Activated CD8-positive, alpha-beta memory T cell treated with anti-CD3 and anti-CD28 coated beads, Interleukin-2, amount 50 U/mL, for 1 hour (primary cell): ENCODE data around the gene DPF3.
A peak's percentile ranks its signal among the peaks of the same experiment; 100 is the strongest.

Source experiments
- DNase-seq: peaks from one replicate; pipeline ENCODE4 v3.0.0-alpha.2; 2020; ENCODE audit errors: extremely low read depth

Gene DPF3

GRCh38 chr14:72839753-72840607, 53.9 kb downstream of the DPF3 start:
- no peak for DNase-seq

- no peak for DNase-seq
Measured at GRCh38 chr14:72839351-72839750, 54.5 kb downstream of the DPF3 start.

- DNase-seq: no peak
Measured at GRCh38 chr14:72836085-72836484, 57.8 kb downstream of the DPF3 start.

GRCh38 chr14:72833174-72833573, 60.7 kb downstream of the DPF3 start:
- no peak for DNase-seq

GRCh38 chr14:72830786-72831594, 62.9 kb downstream of the DPF3 start:
- no peak for DNase-seq

GRCh38 chr14:72830356-72830755, 63.5 kb downstream of the DPF3 start:
- no peak for DNase-seq

GRCh38 chr14:72828604-72829003, 65.3 kb downstream of the DPF3 start:
- DNase-seq: no peak

GRCh38 chr14:72826039-72826438, 67.9 kb downstream of the DPF3 start:
- no peak for DNase-seq

- no peak for DNase-seq
Measured at GRCh38 chr14:72825486-72825885, 68.4 kb downstream of the DPF3 start.

- DNase-seq: no peak
Measured at GRCh38 chr14:72824051-72824450, 69.8 kb downstream of the DPF3 start.

GRCh38 chr14:72822946-72823611, 70.8 kb downstream of the DPF3 start:
- no peak for DNase-seq

- DNase-seq: no peak
Measured at GRCh38 chr14:72818998-72819397, 74.9 kb downstream of the DPF3 start.

GRCh38 chr14:72816287-72816686, 77.6 kb downstream of the DPF3 start:
- DNase-seq: no peak

GRCh38 chr14:72815430-72815829, 78.5 kb downstream of the DPF3 start:
- no peak for DNase-seq

- no peak for DNase-seq
Measured at GRCh38 chr14:72812292-72812851, 81.5 kb downstream of the DPF3 start.

GRCh38 chr14:72810201-72810600, 83.7 kb downstream of the DPF3 start:
- DNase-seq: peak; percentile 36

GRCh38 chr14:72809063-72809462, 84.8 kb downstream of the DPF3 start:
- DNase-seq: no peak

- no peak for DNase-seq
Measured at GRCh38 chr14:72808564-72808963, 85.3 kb downstream of the DPF3 start.

- no peak for DNase-seq
Measured at GRCh38 chr14:72802588-72802946, 91.3 kb downstream of the DPF3 start.

GRCh38 chr14:72801836-72802587, 91.9 kb downstream of the DPF3 start:
- DNase-seq: no peak

- no peak for DNase-seq
Measured at GRCh38 chr14:72801381-72801812, 92.5 kb downstream of the DPF3 start.
